Measurements from ENCODE around the gene TMEM260.
A peak's percentile ranks its signal among the peaks of the same experiment; 100 is the strongest.

TMEM260 gene

GRCh38 chr14:56579345-56580220, at the start of gene TMEM260:
Gene TMEM260, plus strand, starts transcription at chr14:56579798. Its CDS starts 117 bp downstream, at chr14:56579915.
- DNase-seq, result peak; percentile 92 to 94 (median 92)

DNA sequence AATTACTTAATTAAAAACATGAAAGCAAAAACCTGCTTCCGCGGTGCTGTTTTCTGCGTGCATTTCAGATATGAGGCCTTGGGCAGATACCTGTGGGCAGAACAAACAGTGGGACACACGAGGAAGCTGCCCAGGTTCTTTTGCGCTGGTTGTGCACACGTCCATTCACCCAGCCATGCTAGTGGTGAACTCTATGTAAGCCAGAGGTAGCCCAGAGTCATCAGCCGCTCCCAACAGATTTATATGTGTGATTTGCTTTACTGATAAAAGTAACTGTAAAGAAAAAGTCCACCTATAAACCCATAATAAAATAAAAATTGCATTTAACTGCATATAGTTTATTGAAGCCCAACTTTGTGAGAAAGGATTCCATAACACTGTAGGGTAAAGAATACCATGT, 47.1 kb upstream of the TMEM260 start:
- DNase-seq, result no peak

DNA sequence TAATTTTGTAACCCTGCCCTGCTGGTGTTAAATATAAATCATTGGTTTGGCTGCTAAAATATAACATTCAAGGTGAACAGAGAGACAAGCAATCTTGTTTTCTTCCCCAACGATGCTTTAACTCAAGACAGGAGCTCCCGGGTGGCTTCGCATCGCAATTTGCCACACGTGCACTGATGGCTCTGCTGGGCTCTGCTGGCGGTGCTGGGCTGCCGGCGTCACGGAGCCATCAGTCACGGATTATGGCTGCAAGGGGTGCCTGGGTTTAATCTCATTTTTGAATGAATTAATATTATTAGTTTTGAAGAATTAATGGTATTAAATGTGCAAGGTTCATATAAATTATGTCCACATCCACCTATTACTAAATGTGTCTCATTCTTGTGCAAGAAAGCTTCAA, 44.9 kb upstream of the TMEM260 start:
- no peak for DNase-seq

GRCh38 chr14:56539862-56540261, 39.7 kb upstream of the TMEM260 start:
- no peak for DNase-seq

GRCh38 chr14:56543436-56543835, 36.2 kb upstream of the TMEM260 start:
- DNase-seq, result no peak

DNA sequence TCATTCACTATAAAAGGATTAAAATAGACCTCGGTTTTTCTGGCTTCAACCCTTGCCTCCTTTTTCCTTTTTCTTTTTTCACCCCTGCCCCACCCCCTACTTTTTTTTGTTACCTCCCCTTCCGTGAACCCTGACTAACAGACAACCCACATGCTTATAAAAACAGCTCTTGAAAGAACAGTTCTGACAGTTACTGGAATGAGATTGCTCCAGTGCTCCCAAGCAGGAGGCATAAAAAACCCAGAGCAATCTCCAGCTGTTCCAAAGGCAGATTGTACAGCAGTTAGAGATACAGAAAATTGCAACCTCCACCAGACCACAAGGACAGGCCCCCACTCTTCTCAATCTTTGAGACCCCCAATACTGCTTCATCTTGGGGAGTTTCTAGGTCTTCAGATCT, 29.9 kb upstream of the TMEM260 start:
- no peak for DNase-seq

DNA sequence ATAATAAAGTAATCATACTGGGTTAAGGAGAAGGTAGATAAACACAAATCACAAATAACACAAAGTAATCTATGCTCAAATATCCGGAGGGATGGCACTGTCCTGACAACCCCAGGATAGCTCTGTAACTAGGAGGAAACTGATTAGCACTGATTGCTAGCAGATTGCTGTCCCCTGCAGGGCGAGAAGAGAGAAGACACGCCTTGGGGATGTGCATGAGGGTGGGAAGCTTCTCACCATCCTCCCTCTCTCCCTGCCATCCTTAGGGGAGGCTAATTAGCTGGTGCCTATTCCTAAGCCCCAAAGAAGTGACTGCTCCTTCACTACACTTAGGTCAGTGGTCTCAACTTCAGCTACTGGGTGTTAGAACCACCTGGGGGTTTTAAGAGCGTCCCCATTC, 27.0 kb upstream of the TMEM260 start:
- DNase-seq, result no peak

DNA sequence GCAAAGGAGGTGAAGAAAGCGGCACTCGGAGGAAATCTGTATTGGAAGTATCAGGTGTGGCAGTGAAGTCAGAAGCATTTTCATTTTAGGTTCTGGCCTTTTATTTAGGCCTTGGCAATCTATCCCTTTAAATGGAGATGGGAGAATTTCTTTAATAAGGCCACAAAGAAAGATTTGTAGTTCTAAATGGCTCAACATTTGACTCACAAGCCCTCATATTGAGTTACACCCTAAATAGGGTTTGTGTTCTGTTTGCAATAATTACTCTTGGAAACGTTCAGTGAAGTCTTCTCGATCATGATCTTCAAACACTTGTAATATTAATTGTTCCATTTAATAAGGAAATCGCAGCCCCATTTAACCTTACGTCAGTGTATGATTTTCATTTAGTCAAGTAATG, 25.3 kb upstream of the TMEM260 start:
- no peak for DNase-seq

GRCh38 chr14:56555921-56556570, 23.6 kb upstream of the TMEM260 start:
- no peak for DNase-seq

- no peak for DNase-seq
Measured at GRCh38 chr14:56559182-56559581, 20.4 kb upstream of the TMEM260 start.

GRCh38 chr14:56561606-56562005, 18.0 kb upstream of the TMEM260 start:
- no peak for DNase-seq

GRCh38 chr14:56562883-56563282, 16.7 kb upstream of the TMEM260 start:
- peak in 1 of 3 donors; percentile 12 for DNase-seq

- DNase-seq, result peak in 1 of 3 donors; percentile 20
Measured at GRCh38 chr14:56569174-56569573, 10.4 kb upstream of the TMEM260 start.

- no peak for DNase-seq
Measured at GRCh38 chr14:56570295-56570694, 9.3 kb upstream of the TMEM260 start.

DNA sequence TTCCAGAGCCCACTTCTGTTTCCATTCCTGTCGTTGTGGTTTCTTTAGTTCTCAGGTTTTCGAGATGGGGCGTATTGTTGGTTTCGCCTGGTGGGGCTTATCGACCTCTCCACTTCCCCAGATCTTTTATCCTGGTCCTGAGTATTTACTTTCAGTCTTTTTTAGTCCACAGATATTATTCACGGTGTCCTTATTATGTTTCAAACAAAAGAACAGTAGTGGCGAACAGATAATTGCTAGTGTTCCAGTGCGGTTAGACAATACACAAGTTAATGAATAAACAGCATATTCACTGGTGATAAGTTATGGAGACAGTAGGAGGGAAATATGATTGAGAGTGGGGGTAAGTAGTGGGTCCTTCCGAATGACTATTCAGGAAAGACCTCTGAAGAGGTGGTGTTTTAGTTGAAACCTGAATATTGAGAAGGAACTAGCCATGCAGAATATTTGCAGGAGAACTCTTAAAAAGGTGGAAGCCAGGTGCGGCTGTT, 668 bp downstream of the TMEM260 start:
- DNase-seq, result peak in 2 of 3 donors; percentile 20 to 23

GRCh38 chr14:56581041-56581727, 1.6 kb downstream of the TMEM260 start:
- DNase-seq, result peak in 2 of 3 donors; percentile 1 to 15

DNA sequence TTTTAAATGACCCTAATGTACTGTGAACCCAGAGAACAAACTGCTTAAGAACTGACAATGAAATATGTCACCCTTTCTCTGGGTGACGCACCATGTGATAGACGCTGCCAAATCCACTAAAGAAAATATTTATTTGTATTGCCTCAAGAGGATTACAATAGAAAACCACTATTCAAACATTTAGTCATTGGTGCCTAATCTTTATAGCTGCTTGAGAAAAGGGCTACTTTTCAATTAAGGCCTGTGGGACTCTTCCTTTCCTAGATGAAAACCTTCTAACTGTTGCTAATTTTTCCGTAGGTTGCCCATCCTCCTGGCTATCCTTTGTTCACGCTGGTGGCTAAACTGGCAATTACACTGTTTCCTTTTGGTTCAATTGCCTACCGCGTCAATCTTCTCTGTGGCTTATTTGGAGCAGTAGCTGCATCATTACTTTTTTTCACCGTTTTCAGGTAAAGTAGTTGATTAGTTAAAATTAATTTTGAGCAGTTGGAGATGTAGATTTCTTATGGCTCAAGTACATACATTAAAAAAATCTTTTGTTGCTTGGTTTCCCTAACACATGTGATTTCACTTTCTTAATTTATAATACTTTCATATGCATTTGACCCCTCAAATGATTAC, 6.0 kb downstream of the TMEM260 start:
- no peak for DNase-seq

DNA sequence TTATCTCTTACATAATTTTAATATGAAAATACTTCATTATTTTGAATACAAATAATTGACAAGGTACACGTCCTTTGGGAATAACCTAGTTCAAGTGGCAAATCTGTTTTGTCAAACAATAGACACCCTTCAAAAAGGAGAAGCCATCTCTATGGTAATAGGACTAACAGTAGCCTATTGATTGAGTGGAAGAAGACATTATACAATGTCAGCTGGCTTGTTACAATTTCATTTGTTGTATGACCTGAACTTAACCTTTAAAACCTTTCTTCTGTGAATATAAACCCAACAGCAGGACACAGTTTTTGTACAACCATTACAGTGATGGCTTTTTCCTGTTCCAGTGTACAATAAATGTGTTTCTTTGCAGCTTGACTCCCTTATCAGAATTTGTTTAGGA, 8.1 kb downstream of the TMEM260 start:
- no peak for DNase-seq

DNA sequence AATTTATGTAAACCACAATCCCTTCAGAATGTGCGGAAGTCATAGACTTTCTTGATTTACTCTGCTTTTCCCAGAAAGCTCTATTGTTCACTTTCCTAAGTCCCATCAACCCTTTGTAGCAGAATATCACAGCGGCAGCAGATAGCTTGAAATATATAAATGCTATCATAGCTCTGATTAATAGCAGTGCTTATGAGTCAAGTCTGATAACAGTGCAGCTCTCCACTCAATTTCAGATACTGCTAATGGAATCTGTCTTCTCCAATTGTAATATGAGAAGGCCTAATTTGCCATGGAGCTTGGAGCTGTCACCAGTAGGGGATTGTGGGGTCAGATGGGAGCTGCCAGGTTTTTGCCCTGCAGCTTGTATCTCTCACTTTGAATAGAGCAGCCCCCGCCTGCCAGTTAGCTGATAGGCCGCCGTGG, 10.9 kb downstream of the TMEM260 start:
- no peak for DNase-seq

GRCh38 chr14:56592746-56593544, 13.3 kb downstream of the TMEM260 start:
- DNase-seq, result no peak

GRCh38 chr14:56594428-56594827, 14.8 kb downstream of the TMEM260 start:
- DNase-seq, result no peak

- DNase-seq, result no peak
Measured at GRCh38 chr14:56598519-56598918, 18.9 kb downstream of the TMEM260 start.
